Measurements from ENCODE around the gene INTS6.

The INTS6 gene

GRCh38 chr13:51397262-51397941 lies 55.4 kb downstream of the INTS6 start:
- no peak for DNase-seq

GRCh38 chr13:51396352-51396751 lies 56.5 kb downstream of the INTS6 start:
- DNase-seq = no peak

GRCh38 chr13:51394724-51395123 lies 58.1 kb downstream of the INTS6 start:
- no peak for DNase-seq

DNA sequence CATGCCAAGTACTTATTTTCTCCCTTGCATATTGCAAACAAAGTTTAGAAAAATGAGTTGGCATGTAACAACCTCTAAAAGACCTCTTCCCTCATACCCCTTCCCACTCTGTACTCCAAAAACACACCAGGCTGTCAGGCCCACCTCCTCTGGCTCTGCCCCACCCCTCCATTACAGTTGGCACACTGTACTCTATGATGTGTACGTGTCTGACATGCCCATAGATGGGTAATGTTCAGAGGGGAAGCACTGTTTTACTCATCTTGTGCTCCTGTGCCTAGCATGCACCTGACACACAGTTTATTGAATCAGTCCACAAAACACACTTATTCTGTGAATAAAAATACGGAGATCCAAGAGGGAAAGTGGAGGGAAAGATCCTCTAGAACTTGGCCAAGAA lies 67.7 kb downstream of the INTS6 start:
- no peak for DNase-seq

DNA sequence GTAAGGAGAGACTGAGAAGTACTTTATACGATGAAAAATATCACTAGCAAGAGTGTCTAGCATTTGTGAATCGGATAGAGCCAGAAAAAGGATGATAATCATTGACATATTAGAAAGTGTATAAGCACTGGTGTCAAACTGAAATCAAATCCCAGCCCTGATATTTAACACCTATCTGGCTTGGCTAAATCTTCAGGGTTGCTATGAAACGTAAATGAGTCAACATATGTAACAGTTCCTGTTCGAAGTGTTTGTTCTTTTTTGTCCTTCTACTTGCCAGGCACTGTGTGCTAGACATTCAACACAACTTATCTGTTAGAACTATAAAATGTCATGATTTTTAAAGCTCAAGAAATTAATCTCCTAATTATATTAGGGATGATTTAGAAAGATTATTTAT lies 72.6 kb downstream of the INTS6 start:
- DNase-seq = no peak

DNA sequence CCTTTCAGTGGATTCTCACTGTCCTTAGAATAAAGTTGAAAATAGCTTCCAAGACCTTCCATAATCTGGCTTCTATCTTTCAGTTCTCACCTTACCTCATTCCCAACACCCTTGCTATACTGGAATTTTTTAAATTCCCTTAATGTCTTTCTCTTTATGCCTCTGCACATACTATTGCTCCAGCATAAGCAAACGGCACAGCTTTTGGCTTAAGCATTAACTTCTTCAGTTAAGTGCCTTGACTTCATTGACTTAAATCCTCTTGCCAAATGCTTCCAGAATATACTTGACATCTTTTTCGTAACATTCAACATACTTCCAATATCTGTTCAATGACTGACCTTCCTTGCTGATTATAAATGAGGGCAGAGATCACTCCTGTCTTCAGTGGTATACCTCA lies 79.4 kb downstream of the INTS6 start:
- DNase-seq = no peak

DNA sequence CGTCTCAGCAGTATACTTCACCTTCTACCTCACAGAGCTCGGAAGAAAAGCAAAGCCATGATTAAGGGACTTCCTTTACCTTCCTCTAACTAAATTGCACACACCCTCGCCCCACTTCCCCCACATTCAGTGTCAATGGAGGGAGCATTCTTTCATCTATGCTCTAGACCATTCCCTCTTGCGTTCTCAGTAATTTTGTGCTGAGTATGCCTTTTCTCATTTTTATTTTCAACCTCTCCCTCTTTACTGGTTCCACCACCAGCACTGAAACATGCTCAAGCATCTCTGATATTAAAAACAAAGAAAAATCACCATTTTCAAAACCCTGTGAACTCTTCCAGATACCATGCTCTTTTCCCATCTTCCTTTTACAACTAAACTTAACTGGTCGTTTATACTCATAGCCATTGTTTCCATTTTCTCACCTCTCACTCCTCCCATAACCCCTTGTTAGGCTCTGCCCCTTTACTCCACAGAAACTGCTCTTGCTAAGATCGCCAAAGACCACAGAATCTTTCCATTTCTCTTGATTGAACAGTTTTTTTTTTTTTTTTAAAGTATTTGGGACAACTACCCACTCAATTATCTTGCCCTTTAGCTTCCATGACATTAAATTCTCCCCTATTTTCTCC lies 81.0 kb downstream of the INTS6 start:
- DNase-seq = no peak

DNA sequence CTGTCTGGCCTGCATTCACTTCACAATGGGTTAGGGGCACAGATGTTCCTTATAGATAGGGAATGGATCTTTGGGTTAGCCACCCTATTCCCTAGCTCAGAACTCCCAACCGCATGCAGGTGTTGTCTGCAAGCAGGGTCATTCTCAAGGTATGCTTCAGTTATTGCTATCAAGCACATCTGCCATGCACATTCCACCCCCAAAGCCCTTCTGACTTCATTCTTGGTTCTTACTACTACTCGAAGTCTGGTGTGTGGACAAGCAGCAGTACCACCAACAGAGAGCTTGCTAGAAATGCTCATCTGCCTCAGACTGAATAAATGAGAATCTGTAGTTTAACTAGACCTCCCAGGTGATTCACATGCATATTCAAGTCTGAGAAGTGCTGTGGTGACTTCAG lies 82.0 kb downstream of the INTS6 start:
- no peak for DNase-seq

GRCh38 chr13:51370116-51370515 lies 82.7 kb downstream of the INTS6 start:
- DNase-seq = no peak

GRCh38 chr13:51364404-51365008 lies 88.3 kb downstream of the INTS6 start:
- no peak for DNase-seq

GRCh38 chr13:51363625-51364024 lies 89.2 kb downstream of the INTS6 start:
- DNase-seq = no peak

DNA sequence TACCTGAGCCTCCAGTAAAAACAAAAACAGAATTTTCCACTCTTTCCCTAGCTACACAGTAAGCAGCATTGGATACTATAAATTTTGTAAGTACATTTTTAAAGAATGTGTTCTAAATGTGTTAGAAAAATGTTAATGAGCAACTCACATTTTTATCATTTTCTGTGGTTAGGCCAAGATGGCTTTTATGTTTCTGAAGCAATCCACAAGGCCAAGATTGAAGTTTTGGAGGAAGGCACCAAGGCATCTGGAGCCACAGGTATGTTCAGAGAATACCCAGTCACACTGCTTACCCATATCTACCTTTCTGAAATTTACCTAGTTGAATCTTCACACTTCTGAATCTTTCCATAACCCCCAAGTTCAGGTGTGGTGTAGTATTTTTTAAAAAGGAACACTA lies 91.7 kb downstream of the INTS6 start:
- no peak for DNase-seq

GRCh38 chr13:51360489-51360888 lies 92.3 kb downstream of the INTS6 start:
- DNase-seq = no peak

- no peak for DNase-seq
These were observed 93.5 kb downstream of the INTS6 start for GRCh38 chr13:51359352-51359751.

DNA sequence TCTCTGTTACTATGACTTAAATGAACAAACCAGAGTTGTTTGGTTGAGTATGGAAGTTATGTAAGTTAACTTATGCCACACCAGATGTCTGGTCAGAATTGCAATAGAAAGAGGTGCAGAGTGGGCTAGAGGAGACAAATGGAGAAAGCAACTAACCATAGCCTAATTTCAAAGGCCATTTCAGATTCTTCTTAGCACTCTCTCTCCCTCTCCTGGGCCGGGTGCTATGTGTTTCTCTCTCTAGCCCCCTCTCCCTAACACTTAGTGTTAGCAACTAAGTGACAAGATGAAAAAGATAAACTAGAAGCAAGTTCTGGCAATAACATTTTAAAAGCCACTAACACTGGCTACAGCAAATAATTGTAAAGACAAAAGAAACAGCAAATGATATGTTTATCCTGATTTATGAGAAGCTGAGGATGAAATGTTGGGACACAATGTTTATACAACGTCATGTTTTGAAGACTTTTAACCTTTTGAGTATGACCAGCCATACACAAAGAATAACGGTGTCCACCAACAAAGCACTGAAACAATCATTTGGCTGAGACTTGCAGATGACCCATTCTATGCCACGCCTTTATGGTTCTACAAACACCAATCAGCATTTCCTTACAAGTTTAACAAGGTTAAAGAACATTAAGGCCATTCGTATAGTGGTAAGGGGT lies 94.8 kb downstream of the INTS6 start:
- no peak for DNase-seq

DNA sequence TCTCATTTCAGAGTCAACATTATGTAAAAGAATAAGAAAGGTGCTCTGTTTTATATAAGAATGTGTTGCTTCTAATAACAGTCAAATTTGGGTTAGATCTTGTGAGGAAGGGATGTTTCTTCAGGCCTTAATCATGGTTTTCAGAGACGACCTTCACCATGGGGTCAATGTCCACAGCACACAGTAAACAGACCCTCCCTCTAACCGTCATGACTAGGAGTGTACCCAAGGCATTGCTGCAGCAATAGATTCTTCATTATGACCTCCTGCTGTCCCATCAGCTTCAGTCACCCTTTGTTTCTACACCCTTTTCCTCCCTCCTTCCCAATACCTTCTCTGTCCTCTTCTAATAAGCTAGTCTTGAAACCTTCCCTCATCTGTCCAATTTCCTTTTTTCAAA lies 97.6 kb downstream of the INTS6 start:
- DNase-seq = no peak

DNA sequence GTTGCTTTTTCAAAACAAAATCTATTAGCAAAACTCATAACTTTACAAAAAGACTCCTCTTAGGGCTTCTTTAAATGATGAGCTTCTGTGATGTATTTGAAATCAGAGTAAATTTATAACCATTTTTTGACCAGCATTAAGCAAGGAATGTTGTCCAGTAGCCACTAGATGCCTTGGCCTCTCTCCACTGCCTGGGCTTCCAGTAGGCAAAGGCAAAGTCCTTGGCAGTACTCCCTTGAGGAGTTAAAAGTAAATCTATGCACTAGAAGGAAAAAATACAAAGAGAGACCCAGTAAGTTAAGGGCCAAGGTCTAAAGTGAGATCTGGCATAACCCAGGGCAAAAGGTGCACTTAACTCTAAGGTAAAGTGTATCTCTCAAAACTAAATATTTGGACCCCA lies 103.8 kb downstream of the INTS6 start:
- no peak for DNase-seq

DNA sequence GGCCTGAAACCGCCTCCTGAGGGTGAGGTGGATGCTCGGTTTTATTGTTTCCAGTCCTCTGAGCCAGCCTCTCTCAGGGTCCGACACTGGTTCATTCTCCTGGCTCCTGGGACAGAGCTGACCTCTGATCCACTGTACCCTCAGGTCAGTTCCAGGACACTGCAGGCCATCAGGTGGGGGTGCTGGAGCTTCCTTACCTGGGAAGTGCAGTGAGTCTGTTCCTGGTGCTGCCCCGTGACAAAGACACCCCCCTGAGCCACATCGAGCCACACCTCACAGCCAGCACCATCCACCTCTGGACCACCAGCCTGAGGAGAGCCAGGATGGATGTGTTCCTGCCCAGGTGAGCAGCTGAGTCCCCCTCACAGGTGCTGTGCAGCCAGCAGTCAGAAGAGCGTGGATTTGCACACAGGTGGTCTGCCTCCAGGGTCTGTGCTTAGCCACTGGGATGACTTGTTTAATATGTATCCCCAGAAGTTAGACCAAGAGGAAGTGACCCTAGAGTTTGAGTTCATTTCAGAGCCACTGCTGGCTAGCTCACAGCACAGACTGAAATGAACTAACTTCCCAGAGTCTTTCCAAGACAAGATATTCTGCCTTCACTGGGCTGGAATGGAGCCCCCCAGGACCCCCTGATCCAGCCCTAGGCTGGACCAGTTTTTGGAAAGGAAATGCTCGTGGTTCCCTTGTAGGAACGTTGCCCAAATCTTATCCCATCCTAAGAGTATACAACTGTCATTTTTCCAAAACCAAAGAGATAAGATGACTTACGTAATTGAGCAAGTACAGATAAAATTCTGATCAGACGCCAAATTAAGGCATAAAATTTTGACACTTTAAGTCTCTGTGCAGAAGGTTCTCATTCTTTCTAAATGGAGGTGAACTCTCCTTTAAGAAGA lies 104.5 kb downstream of the INTS6 start:
- DNase-seq = no peak

DNA sequence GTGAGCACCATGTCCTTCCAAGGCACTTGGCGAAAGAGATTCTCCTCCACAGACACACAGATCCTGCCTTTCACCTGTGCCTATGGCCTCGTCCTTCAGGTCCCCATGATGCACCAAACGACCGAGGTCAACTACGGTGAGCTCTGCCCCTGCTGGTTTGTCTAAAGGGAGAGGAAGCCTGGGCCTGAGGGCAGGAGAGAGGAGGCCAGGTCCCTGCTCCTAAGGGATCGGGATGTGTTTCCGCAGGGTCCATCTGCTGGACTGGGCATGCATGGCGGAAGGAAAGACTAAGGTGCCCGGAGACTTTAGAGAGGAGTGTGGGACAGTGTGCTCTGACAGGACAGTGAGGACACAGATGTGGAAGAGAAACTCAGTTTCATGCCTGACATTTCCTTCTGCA lies 105.7 kb downstream of the INTS6 start:
- no peak for DNase-seq

GRCh38 chr13:51346397-51346796 lies 106.4 kb downstream of the INTS6 start:
- no peak for DNase-seq

DNA sequence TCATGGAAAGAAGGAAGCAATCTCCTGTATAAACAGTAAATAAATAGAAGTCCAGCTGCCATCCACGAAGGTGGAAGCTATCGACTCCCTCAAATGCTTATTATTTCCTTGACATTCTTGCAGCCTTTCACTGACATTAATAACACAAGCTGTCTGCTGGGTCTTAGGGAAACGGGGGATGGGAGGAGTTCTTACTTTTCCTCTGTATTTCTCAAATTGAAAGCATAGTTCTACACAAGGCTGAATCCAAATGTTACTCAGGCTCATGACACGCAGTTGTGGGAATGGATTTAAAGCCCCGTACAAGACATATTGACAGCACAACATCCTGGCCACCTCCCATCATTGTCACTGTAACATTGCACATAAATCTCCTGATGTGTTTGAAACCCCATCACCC lies 109.4 kb downstream of the INTS6 start:
- no peak for DNase-seq

GRCh38 chr13:51342706-51343105 lies 110.1 kb downstream of the INTS6 start:
- no peak for DNase-seq

DNA sequence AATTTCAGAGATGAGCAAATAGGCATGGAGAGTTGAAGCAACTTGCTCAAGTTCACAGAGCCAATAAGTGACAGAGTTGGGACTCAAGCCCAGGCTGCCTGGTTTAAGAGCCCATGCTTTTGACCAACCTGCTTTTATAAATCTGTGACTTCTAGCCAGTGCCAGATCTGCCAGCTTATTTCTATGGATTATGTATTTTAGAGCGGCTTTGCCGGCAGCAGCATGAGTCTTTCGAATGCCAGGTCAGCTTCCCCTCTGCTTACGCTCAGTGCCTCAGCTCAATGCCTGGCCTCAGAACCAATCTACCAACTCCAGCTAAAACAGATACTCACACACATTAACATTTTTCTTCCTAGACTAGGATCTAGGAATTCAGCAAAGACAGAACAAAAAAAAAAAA lies 111.0 kb downstream of the INTS6 start:
- DNase-seq = no peak

Measured in hematopoietic multipotent progenitor cell treated with erythropoietin and hydrocortisone succinate and interleukin-3 and kit ligand, for 8 days (in vitro differentiated cells).